ENCODE results near the gene AGAP3.

- TF ChIP-seq POLR2AphosphoS5 (IDR thresholded peaks at IDR 0.05; ENCODE audit: low read depth, low read length) = no peak
- no peak for TF ChIP-seq POLR2A (IDR thresholded peaks at IDR 0.05; ENCODE audit: low read depth, low read length)
- no peak for TF ChIP-seq TAF1 (IDR thresholded peaks at IDR 0.05; ENCODE audit: low read depth, low read length)
- no peak for TF ChIP-seq PAX5 (IDR thresholded peaks at IDR 0.05; ENCODE audit: insufficient read depth, low read length, severe bottlenecking)
Measured at GRCh38 chr7:151133266-151133985, 47.2 kb downstream of the AGAP3 start.

Data from GM12891 (cell line).